Measurements from ENCODE around the gene PARP9.

PARP9 gene

DNA sequence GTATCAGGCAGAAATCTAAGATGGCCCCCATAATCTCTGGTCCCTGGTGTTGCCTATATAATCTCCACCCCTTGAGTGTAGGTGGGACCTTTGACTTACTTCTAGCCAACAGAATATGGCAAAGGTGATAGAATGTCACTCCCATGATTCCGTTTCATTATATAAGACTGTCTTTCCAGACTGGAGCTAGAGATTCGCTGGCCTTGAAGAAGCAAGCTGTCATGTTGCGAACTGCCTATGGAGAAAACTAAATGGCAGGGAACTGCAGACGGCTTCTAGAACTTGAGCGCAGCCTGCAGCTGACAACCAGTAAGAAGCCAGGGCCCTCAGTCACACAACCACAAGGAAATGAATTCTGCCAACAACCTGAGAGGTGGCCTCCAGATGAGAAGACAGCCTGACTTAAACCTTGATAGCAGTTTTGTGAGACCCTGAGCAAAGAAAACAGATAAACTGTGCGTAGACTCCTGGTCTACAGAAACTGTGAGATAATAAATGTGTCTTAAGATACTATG is 47.2 kb downstream of the PARP9 start:
- Histone ChIP-seq H3K4me3 (ENCODE audit: low read length, poor library complexity, severe bottlenecking) (no peak overlapping the region), H3K9me2 (replicated peaks; ENCODE audit: low read depth, low read length) (no peaks in the 10 kb centered on the region), H3K27me3 (ENCODE audit: insufficient read depth, low read length, poor library complexity, severe bottlenecking) (no peaks in the 10 kb centered on the region), H3K4me1 (ENCODE audit: insufficient read depth, low read length, poor library complexity, severe bottlenecking) (peaks cover 17% of the 10 kb centered on the region), H4K20me1 (ENCODE audit: insufficient read depth, low read length, poor library complexity, severe bottlenecking) (peaks cover 22% of the 10 kb centered on the region), H2AFZ (ENCODE audit: low read length) (no peak overlapping the region; the same call in 1 of the 2 replicates), H3K79me2 (ENCODE audit: insufficient read depth, low read length) (peaks cover 22% of the 10 kb centered on the region), H3F3A (ENCODE audit: low read depth) (no peaks in the 10 kb centered on the region), H3K4me2 (ENCODE audit: low read depth, low read length, poor library complexity, severe bottlenecking) (no peak overlapping the region), H3K9me3 (ENCODE audit: insufficient read depth, low read depth, low read length) (no peaks in the 10 kb centered on the region), H3K36me3 (ENCODE audit: insufficient read depth, low read length) (no peaks in the 10 kb centered on the region), H3K9ac (ENCODE audit: low read depth, low read length, poor library complexity, severe bottlenecking) (no peak overlapping the region)
- TF ChIP-seq, protein P1, sequence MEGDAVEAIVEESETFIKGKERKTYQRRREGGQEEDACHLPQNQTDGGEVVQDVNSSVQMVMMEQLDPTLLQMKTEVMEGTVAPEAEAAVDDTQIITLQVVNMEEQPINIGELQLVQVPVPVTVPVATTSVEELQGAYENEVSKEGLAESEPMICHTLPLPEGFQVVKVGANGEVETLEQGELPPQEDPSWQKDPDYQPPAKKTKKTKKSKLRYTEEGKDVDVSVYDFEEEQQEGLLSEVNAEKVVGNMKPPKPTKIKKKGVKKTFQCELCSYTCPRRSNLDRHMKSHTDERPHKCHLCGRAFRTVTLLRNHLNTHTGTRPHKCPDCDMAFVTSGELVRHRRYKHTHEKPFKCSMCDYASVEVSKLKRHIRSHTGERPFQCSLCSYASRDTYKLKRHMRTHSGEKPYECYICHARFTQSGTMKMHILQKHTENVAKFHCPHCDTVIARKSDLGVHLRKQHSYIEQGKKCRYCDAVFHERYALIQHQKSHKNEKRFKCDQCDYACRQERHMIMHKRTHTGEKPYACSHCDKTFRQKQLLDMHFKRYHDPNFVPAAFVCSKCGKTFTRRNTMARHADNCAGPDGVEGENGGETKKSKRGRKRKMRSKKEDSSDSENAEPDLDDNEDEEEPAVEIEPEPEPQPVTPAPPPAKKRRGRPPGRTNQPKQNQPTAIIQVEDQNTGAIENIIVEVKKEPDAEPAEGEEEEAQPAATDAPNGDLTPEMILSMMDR (conservative IDR thresholded peaks at IDR 0.05; ENCODE audit: low read length), result no peak
- no peak for TF ChIP-seq EZH2phosphoT487 (IDR thresholded peaks at IDR 0.05; ENCODE audit: borderline replicate concordance)

DNA sequence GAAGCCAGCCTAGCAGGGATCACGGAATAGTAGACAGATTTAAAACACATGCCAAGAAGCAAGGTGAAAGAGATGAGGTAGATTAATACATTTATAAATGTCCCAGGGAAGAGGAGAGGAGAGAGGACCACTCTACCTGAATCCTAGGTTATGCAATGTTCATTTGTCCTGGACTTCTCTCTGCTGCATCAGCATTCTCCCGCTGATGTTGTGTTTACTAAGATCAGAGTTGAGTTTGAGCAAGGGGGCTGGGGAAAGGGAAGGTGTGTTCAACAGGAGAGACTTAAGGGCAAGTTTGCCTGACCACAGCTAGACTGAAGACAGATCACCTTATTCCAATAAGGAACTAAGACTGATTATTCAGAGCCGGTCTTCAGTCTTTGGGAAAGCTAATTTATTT is 48.2 kb downstream of the PARP9 start:
- H3K4me1 ChIP-seq (ENCODE audit: insufficient read depth, low read length, poor library complexity, severe bottlenecking), result peaks cover 27% of the 10 kb centered on the region

DNA sequence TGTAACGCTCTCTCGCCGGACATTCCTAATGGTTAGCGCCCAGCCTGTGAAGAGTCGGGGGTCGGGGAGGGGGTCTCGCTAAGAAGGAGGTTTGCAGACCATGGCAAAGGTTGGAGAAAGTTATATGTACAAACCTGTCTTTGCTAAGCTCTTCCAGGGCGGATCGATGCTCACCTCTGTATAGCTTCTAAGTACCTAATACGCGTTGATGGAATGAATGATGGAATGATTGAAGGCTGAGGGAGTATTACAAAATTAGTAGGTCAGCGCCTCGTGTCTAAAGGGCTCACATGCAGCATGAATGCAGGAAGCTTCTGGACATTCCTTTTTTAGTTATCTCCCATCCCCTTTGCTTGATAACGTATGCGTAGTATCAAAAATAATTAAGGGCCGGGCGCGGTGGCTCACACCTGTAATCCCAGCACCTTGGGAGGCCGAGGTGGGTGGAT is 49.1 kb downstream of the PARP9 start:
- Histone ChIP-seq H3K36me3 (ENCODE audit: insufficient read depth, low read length) (no peaks in the 10 kb centered on the region), H3F3A (ENCODE audit: low read depth) (no peaks in the 10 kb centered on the region), H3K27me3 (ENCODE audit: insufficient read depth, low read length, poor library complexity, severe bottlenecking) (no peaks in the 10 kb centered on the region), H4K20me1 (ENCODE audit: insufficient read depth, low read length, poor library complexity, severe bottlenecking) (peaks cover 39% of the 10 kb centered on the region), H3K4me3 (ENCODE audit: low read length, poor library complexity, severe bottlenecking) (peak overlapping the region; percentile 74), H3K79me2 (ENCODE audit: insufficient read depth, low read length) (peaks cover 41% of the 10 kb centered on the region), H3K9me2 (replicated peaks; ENCODE audit: low read depth, low read length) (no peaks in the 10 kb centered on the region), H3K4me1 (ENCODE audit: insufficient read depth, low read length, poor library complexity, severe bottlenecking) (peaks cover 35% of the 10 kb centered on the region), H3K9me3 (ENCODE audit: insufficient read depth, low read depth, low read length) (no peaks in the 10 kb centered on the region), H3K4me2 (ENCODE audit: low read depth, low read length, poor library complexity, severe bottlenecking) (peak overlapping the region; percentile 86), H3K9ac (ENCODE audit: low read depth, low read length, poor library complexity, severe bottlenecking) (peak overlapping the region; percentile 77), H2AFZ (ENCODE audit: low read length) (peak overlapping the region; percentile 99)
- no peak for TF ChIP-seq EZH2phosphoT487 (IDR thresholded peaks at IDR 0.05; ENCODE audit: borderline replicate concordance)
- TF ChIP-seq, protein P1 (conservative IDR thresholded peaks at IDR 0.05; ENCODE audit: low read length), result no peak

More for the DNA sequence above, 48.2 kb downstream of the PARP9 start:
- Histone ChIP-seq H3K9ac (ENCODE audit: low read depth, low read length, poor library complexity, severe bottlenecking) (no peak overlapping the region), H3K4me2 (ENCODE audit: low read depth, low read length, poor library complexity, severe bottlenecking) (no peak overlapping the region), H3K4me3 (ENCODE audit: low read length, poor library complexity, severe bottlenecking) (no peak overlapping the region), H3K27me3 (ENCODE audit: insufficient read depth, low read length, poor library complexity, severe bottlenecking) (no peaks in the 10 kb centered on the region), H3F3A (ENCODE audit: low read depth) (no peaks in the 10 kb centered on the region), H3K9me2 (replicated peaks; ENCODE audit: low read depth, low read length) (no peaks in the 10 kb centered on the region), H3K36me3 (ENCODE audit: insufficient read depth, low read length) (no peaks in the 10 kb centered on the region), H2AFZ (ENCODE audit: low read length) (peak overlapping the region; percentile 66; the same call in 1 of the 2 replicates), H3K9me3 (ENCODE audit: insufficient read depth, low read depth, low read length) (no peaks in the 10 kb centered on the region), H3K79me2 (ENCODE audit: insufficient read depth, low read length) (peaks cover 32% of the 10 kb centered on the region), H4K20me1 (ENCODE audit: insufficient read depth, low read length, poor library complexity, severe bottlenecking) (peaks cover 31% of the 10 kb centered on the region)
- TF ChIP-seq, protein P1 (conservative IDR thresholded peaks at IDR 0.05; ENCODE audit: low read length), result no peak
- no peak for TF ChIP-seq EZH2phosphoT487 (IDR thresholded peaks at IDR 0.05; ENCODE audit: borderline replicate concordance)

Data from Loucy (cell line).